Muscle layer of duodenum (tissue), 2 donors: ENCODE results near the gene UBE3D.
"Not testable (repeated sequence)": the region's sequence is repeated elsewhere in the genome, so short reads cannot be mapped to it uniquely, and the experiment has no call there.

Experiments
- H3K27ac ChIP-seq: one replicate; pipeline ENCODE4 v1.7.0; 2013; ENCODE audit warnings: mild to moderate bottlenecking, low read length
- H3K27me3 ChIP-seq: one replicate; pipeline ENCODE4 v1.7.0; 2013; ENCODE audit warnings: low read depth, mild to moderate bottlenecking, control low read depth, low read length
- H3K36me3 ChIP-seq, 2 donors: one replicate each; pipeline ENCODE4 v1.7.0; 2013; ENCODE audit warnings: low read length in 2 of 2, control low read depth in 1 of 2, mild to moderate bottlenecking in 1 of 2; ENCODE audit not compliant: insufficient read depth in 2 of 2, control insufficient read depth in 1 of 2
- H3K4me1 ChIP-seq, 2 donors: one replicate each; pipeline ENCODE4 v1.7.0; 2013; ENCODE audit warnings: low read length in 2 of 2, mild to moderate bottlenecking in 2 of 2, control low read depth in 1 of 2, moderate library complexity in 1 of 2; ENCODE audit not compliant: insufficient read depth in 2 of 2, control insufficient read depth in 1 of 2
- H3K4me3 ChIP-seq, 2 donors: one replicate each; pipeline ENCODE4 v1.7.0; 2013; ENCODE audit warnings: low read length in 2 of 2, low read depth in 1 of 2, mild to moderate bottlenecking in 1 of 2
- H3K9me3 ChIP-seq, 2 donors: one replicate each; pipeline ENCODE4 v1.7.0; 2013; ENCODE audit warnings: low read length in 2 of 2, control low read depth in 1 of 2, mild to moderate bottlenecking in 1 of 2; ENCODE audit not compliant: control insufficient read depth in 1 of 2
- donor health status: healthy.

UBE3D gene

DNA sequence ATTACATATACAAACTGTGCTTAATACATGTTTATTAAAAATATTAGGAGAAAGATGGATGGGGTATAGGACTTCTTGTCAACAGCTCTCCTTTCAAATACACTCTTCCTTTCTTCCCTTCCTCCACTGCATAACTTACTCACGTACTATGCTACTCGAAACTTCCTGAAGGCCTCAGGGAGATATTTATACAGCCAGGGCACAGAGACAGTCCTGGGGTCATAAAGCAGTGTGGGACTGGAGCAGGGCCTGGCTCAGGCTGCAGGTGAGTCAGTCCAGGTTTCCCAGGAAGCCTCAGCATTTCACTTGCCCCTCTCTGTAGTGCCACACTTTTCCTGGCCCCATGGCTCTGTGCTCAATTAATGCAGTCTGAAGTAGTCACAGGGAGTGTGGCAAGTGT, 157.0 kb downstream of the UBE3D start:
- Histone ChIP-seq H3K27me3 (no peaks in the 10 kb centered on the region), H3K4me1 (no peaks in the 10 kb centered on the region), H3K9me3 (no peaks in the 10 kb centered on the region), H3K4me3 (no peak overlapping the region), H3K27ac (no peak overlapping the region), H3K36me3 (no peaks in the 10 kb centered on the region)

GRCh38 chr6:82906951-82907350, 158.7 kb downstream of the UBE3D start:
- H3K4me1 ChIP-seq: no peaks in the 10 kb centered on the region
- no peak overlapping the region for H3K27ac ChIP-seq
- no peaks in the 10 kb centered on the region for H3K9me3 ChIP-seq

GRCh38 chr6:82906489-82906888, 159.2 kb downstream of the UBE3D start:
- Histone ChIP-seq H3K27ac (no peak overlapping the region), H3K36me3 (no peaks in the 10 kb centered on the region), H3K9me3 (no peaks in the 10 kb centered on the region), H3K27me3 (no peaks in the 10 kb centered on the region), H3K4me3 (no peak overlapping the region), H3K4me1 (no peaks in the 10 kb centered on the region)

More at GRCh38 chr6:82906951-82907350, 158.7 kb downstream of the UBE3D start:
- H3K4me3 ChIP-seq: no peak overlapping the region
- no peaks in the 10 kb centered on the region for H3K36me3 ChIP-seq
- H3K27me3 ChIP-seq: no peaks in the 10 kb centered on the region

- no peaks in the 10 kb centered on the region for H3K27me3 ChIP-seq
- H3K36me3 ChIP-seq: no peaks in the 10 kb centered on the region
- no peak overlapping the region for H3K4me3 ChIP-seq
- H3K4me1 ChIP-seq: no peaks in the 10 kb centered on the region
- H3K27ac ChIP-seq: no peak overlapping the region
- H3K9me3 ChIP-seq: no peaks in the 10 kb centered on the region
Observed at GRCh38 chr6:82904860-82905259, 160.8 kb downstream of the UBE3D start.

GRCh38 chr6:82904257-82904656, 161.4 kb downstream of the UBE3D start:
- Histone ChIP-seq H3K9me3 (no peaks in the 10 kb centered on the region), H3K36me3 (no peaks in the 10 kb centered on the region), H3K27me3 (no peaks in the 10 kb centered on the region), H3K27ac (no peak overlapping the region), H3K4me3 (no peak overlapping the region), H3K4me1 (no peaks in the 10 kb centered on the region)

DNA sequence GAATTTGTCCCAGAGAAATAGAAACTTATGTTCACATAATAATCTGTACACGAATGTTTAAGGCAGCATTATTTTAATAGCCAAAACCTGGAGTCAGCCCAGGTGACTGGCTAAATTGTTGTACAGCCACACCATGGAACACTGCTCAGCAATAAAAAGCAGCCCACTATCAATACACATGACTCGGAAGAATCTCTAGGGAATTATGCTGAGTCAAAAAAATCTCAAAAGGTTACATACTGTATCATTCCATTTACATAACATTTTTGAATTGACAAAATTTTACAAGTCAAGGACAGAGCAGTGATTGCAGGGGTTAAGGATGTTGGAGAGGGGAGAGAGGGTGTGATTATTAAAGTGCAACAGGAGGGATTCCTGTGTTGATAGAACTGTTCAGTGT, 163.4 kb downstream of the UBE3D start:
- no peak overlapping the region for H3K4me3 ChIP-seq
- no peaks in the 10 kb centered on the region for H3K36me3 ChIP-seq
- H3K27ac ChIP-seq: no peak overlapping the region
- H3K4me1 ChIP-seq: no peaks in the 10 kb centered on the region
- H3K9me3 ChIP-seq: no peaks in the 10 kb centered on the region
- no peaks in the 10 kb centered on the region for H3K27me3 ChIP-seq

GRCh38 chr6:82894653-82895259, 170.9 kb downstream of the UBE3D start:
- Histone ChIP-seq H3K4me3 (no peak overlapping the region), H3K36me3 (peaks cover 0 to 4% of the 10 kb centered on the region in 2 donors), H3K27ac (no peak overlapping the region), H3K9me3 (no peaks in the 10 kb centered on the region), H3K27me3 (no peaks in the 10 kb centered on the region), H3K4me1 (no peaks in the 10 kb centered on the region)

- Histone ChIP-seq H3K27me3 (no peaks in the 10 kb centered on the region), H3K27ac (no peak overlapping the region), H3K36me3 (peaks cover 0 to 4% of the 10 kb centered on the region in 2 donors), H3K9me3 (no peaks in the 10 kb centered on the region), H3K4me3 (no peak overlapping the region), H3K4me1 (no peaks in the 10 kb centered on the region)
Observed at GRCh38 chr6:82893889-82894652, 171.6 kb downstream of the UBE3D start.

GRCh38 chr6:82891503-82891902, 174.1 kb downstream of the UBE3D start:
- H3K27ac ChIP-seq, H3K4me1 ChIP-seq, H3K4me3 ChIP-seq, H3K9me3 ChIP-seq, H3K27me3 ChIP-seq, H3K36me3 ChIP-seq: not testable (repeated sequence)

DNA sequence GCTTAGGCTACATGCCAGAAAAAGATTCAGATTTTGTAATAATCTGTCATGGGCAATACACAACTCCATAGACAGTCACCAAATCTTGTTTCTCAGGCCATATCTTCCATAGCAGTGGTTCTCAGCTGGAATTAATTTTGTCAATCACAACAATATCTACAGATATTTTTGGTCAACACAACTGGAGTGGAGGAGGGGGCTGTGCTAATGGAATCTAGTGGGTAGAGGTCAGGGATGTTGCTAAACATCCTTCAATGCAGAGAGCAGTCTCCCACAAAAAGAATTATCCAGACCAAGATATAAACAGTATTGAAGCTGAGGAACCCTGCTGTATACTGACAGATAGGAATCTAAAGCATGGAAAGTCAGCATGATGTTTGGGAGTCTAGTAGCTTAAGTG, 174.6 kb downstream of the UBE3D start:
- H3K27me3 ChIP-seq: no peaks in the 10 kb centered on the region

DNA sequence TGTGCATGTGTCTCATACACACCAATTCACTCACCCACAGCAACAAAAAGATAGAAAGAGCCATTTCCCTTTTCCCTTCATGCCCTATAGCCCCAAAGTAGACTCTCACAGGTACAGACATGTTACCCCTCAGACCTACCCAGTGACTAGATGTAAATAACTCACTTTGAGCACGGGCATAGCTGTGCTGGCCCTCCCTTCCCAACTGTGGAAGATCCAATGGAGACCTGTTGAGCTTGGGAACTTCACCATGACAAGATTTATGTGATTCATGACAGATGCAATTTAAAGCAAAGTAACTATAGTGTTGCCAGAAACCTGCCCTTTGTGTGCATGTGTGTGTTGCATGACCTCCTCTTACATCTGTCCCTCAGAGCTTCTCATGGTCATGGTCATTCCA, 175.4 kb downstream of the UBE3D start:
- H3K27me3 ChIP-seq: no peaks in the 10 kb centered on the region
- no peaks in the 10 kb centered on the region for H3K4me1 ChIP-seq
- H3K4me3 ChIP-seq: no peak overlapping the region
- H3K9me3 ChIP-seq: no peaks in the 10 kb centered on the region
- peaks cover 0 to 4% of the 10 kb centered on the region in 2 donors for H3K36me3 ChIP-seq
- no peak overlapping the region for H3K27ac ChIP-seq

More for the DNA sequence above, 174.6 kb downstream of the UBE3D start:
- Histone ChIP-seq H3K9me3 (no peaks in the 10 kb centered on the region), H3K36me3 (peaks cover 0 to 4% of the 10 kb centered on the region in 2 donors), H3K4me3 (no peak overlapping the region), H3K27ac (no peak overlapping the region), H3K4me1 (no peaks in the 10 kb centered on the region)

GRCh38 chr6:82889143-82889542, 176.5 kb downstream of the UBE3D start:
- Histone ChIP-seq H3K27me3 (no peaks in the 10 kb centered on the region), H3K9me3 (no peaks in the 10 kb centered on the region), H3K27ac (no peak overlapping the region), H3K4me3 (no peak overlapping the region), H3K4me1 (no peaks in the 10 kb centered on the region), H3K36me3 (peaks cover 0 to 4% of the 10 kb centered on the region in 2 donors)
